Measurements from ENCODE around the gene HPDL. TPM values are rescaled to one million over a fixed set of nuclear protein-coding genes. Genes with fewer than 3 reads are reported as not detected.
A peak's percentile ranks its signal among the peaks of the same experiment; 100 is the strongest.

The HPDL gene
- polyA plus RNA-seq, 1 donor, result 4.9 TPM

DNA sequence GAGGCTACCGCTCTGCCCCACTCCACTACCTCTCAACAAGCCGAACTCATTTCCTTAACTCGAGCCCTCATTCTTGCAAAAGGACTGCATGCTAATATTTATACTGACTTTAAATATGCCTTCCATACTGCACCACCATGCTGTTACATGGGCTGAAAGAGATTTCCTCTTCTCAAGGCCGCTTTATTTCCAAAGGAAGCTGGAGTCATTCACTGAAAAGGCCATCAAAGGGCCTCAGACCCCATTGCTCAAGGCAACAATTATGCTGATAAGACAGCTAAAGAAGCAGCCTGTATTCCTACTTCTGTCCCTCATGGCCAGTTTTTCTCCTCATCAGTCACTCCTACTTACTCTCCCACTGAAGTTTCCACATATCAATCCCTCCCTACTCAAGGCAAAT lies 6.9 kb upstream of the HPDL start:
- Histone ChIP-seq H3K36me3 (ENCODE audit: control insufficient read depth, insufficient read depth, low read length) (no peaks in the 10 kb centered on the region), H3K27ac (ENCODE audit: low read length) (no peak overlapping the region), H3K27me3 (ENCODE audit: control insufficient read depth, insufficient read depth, low read length) (no peaks in the 10 kb centered on the region), H3K4me3 (ENCODE audit: low read length) (no peak overlapping the region), H3K4me1 (ENCODE audit: control insufficient read depth, insufficient read depth, low read length) (no peaks in the 10 kb centered on the region), H3K9me3 (ENCODE audit: control insufficient read depth, low read depth, low read length) (no peaks in the 10 kb centered on the region)
- no peak for DNase-seq
- no CpG with 5 or more reads among the region's 4 CpGs for WGBS (ENCODE audit: insufficient coverage, low lambda C conversion rate)

DNA sequence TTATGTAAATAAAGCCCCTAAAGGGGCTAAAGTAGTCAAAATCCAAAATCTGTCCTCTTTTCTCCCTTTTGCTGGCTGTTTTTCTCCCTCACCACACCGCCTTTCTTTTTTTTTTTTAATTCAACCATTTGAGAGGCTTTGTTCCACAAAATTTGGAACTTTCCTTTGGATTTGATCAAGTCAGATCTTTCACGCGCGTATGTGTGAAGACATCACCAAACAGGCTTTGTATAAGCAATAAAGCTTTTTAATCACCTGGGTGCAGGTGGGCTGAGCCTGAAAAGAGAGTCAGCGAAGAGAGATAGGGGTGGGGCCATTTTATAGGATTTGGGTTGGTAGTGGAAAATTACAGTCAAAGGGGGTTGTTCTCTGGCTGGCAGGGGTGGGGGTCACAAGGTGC lies 5.3 kb upstream of the HPDL start:
- H3K4me1 ChIP-seq (ENCODE audit: control insufficient read depth, insufficient read depth, low read length), result no peaks in the 10 kb centered on the region
- H3K9me3 ChIP-seq (ENCODE audit: control insufficient read depth, low read depth, low read length), result no peaks in the 10 kb centered on the region
- no peak overlapping the region for H3K4me3 ChIP-seq (ENCODE audit: low read length)
- H3K27ac ChIP-seq (ENCODE audit: low read length), result no peak overlapping the region
- 67% methylated on average over 1 of the region's 5 CpGs for WGBS (ENCODE audit: insufficient coverage, low lambda C conversion rate)
- no peaks in the 10 kb centered on the region for H3K36me3 ChIP-seq (ENCODE audit: control insufficient read depth, insufficient read depth, low read length)
- no peak for DNase-seq
- no peaks in the 10 kb centered on the region for H3K27me3 ChIP-seq (ENCODE audit: control insufficient read depth, insufficient read depth, low read length)

DNA sequence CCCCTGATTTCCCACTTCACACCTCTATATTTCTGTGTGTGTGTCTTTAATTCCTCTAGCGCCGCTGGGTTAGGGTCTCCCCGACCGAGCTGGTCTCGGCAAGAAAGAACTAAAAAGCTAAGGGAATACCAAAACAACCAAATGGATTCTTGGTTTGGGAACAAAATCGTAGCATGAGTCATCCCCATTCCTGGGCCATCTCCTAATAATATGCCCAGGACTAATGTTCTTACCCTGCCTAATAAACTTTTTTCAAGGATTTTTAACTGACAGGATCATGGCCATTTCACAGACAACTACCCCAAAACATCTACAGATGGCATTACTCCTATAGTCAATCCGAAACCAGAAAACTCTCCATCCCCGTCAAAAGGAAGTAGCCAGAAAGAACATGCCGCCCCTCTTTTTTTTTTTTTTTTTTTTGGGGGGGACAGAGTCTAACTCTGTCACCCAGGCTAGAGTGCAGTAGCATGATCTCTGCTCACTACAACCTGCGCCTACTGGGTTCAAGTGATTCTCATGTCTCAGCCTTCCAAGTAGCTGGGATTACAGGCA lies 4.1 kb upstream of the HPDL start:
- Histone ChIP-seq H3K36me3 (ENCODE audit: control insufficient read depth, insufficient read depth, low read length) (no peaks in the 10 kb centered on the region), H3K4me1 (ENCODE audit: control insufficient read depth, insufficient read depth, low read length) (peaks cover 9% of the 10 kb centered on the region), H3K4me3 (ENCODE audit: low read length) (no peak overlapping the region), H3K27me3 (ENCODE audit: control insufficient read depth, insufficient read depth, low read length) (no peaks in the 10 kb centered on the region), H3K27ac (ENCODE audit: low read length) (no peak overlapping the region), H3K9me3 (ENCODE audit: control insufficient read depth, low read depth, low read length) (peaks cover 3% of the 10 kb centered on the region)
- no peak for DNase-seq
- 93% methylated on average over 5 of the region's 10 CpGs for WGBS (ENCODE audit: insufficient coverage, low lambda C conversion rate)

DNA sequence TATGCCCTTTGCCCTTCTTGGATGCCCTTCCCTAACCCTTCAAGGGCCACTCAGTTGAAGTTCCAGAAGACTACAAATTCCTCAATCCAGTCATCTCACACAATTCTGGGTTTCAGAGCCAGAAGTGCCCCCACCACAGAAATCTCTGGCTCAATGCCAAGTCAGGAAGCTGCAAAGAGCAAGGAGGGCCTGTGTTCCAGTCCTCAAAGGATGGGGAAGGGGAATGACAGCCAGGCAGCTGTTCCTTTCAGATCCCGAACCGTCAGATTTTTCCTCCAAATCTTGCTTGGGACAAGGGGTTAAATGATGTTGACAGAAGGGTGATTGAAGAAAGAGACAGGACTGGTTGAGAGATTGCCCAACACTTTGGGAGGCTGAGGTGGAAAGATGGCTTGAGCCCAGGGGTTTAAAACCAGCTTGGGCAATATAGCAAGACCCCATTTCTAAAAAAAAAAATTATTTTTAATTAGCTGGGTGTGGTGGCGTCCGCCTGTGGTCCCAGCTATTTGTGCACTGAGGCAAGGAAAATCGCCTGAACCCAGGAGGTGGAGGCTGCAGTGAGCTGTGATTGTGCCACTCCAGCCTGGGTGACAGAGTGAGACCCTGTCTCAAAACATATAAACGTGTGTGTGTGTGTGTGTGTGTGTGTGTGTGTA lies 716 bp upstream of the HPDL start:
- 95% methylated on average over 4 of the region's 6 CpGs for WGBS (ENCODE audit: insufficient coverage, low lambda C conversion rate)
- no peaks in the 10 kb centered on the region for H3K27me3 ChIP-seq (ENCODE audit: control insufficient read depth, insufficient read depth, low read length)
- H3K27ac ChIP-seq (ENCODE audit: low read length), result no peak overlapping the region
- peaks cover 8% of the 10 kb centered on the region for H3K36me3 ChIP-seq (ENCODE audit: control insufficient read depth, insufficient read depth, low read length)
- peaks cover 4% of the 10 kb centered on the region for H3K9me3 ChIP-seq (ENCODE audit: control insufficient read depth, low read depth, low read length)
- peaks cover 24% of the 10 kb centered on the region for H3K4me1 ChIP-seq (ENCODE audit: control insufficient read depth, insufficient read depth, low read length)
- H3K4me3 ChIP-seq (ENCODE audit: low read length), result peak overlapping the region; percentile 64
- no peak for DNase-seq

DNA sequence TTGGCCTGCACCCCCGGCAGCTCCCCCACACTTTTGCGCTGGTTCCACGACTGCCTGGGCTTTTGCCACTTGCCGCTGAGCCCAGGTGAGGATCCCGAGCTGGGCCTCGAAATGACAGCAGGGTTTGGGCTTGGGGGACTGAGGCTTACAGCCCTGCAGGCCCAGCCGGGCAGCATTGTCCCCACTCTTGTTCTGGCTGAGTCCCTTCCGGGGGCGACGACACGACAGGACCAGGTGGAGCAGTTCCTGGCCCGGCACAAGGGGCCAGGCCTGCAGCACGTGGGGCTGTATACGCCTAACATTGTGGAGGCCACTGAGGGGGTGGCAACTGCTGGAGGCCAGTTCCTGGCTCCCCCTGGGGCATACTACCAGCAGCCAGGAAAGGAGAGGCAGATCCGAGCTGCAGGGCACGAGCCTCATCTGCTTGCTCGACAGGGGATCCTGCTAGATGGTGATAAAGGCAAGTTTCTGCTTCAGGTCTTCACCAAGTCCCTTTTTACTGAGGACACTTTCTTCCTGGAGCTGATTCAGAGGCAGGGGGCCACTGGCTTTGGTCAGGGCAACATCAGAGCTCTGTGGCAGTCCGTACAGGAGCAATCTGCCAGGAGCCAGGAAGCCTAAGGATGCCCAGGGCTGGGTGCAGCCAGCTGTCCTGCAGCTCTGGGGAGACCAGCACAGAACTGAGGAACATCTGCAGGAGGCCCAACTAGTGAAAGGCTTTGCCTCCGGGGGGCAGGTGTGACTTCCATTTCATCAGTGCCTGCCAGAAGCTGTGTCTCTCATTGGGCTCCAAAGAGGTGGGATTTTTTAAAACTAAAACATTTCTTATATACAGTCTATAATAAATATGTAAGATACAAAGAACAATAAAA lies 1.2 kb downstream of the HPDL start:
- Histone ChIP-seq H3K4me1 (ENCODE audit: control insufficient read depth, insufficient read depth, low read length) (peaks cover 24% of the 10 kb centered on the region), H3K36me3 (ENCODE audit: control insufficient read depth, insufficient read depth, low read length) (peaks cover 27% of the 10 kb centered on the region), H3K27ac (ENCODE audit: low read length) (no peak overlapping the region), H3K27me3 (ENCODE audit: control insufficient read depth, insufficient read depth, low read length) (no peaks in the 10 kb centered on the region), H3K4me3 (ENCODE audit: low read length) (peak overlapping the region; percentile 64), H3K9me3 (ENCODE audit: control insufficient read depth, low read depth, low read length) (peaks cover 4% of the 10 kb centered on the region)
- WGBS (ENCODE audit: insufficient coverage, low lambda C conversion rate), result no CpG with 5 or more reads among the region's 19 CpGs
- DNase-seq, result peak; percentile 19 to 63

DNA sequence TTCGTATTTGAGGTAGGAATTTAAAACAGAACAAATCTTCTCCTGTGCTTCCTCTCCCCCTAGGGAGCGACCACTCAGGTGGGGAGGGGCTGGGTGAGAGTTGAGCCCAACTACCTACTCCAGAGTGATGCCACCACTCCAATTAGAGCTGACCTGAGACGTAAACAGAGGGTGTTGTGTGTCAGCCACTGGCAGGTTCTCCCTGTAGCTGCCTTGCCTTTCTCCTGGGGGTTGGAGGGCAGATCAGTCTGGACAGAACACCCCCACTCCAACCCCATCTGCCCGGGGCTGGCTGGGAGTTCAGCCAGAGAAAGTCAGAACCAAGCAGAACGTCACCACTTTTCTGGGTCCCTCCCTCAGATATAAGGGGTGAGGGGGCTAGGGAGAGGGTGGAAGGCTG lies 2.0 kb downstream of the HPDL start:
- Histone ChIP-seq H3K27ac (ENCODE audit: low read length) (no peak overlapping the region), H3K4me3 (ENCODE audit: low read length) (peak overlapping the region; percentile 27), H3K9me3 (ENCODE audit: control insufficient read depth, low read depth, low read length) (peaks cover 4% of the 10 kb centered on the region), H3K36me3 (ENCODE audit: control insufficient read depth, insufficient read depth, low read length) (peaks cover 35% of the 10 kb centered on the region), H3K4me1 (ENCODE audit: control insufficient read depth, insufficient read depth, low read length) (peaks cover 24% of the 10 kb centered on the region), H3K27me3 (ENCODE audit: control insufficient read depth, insufficient read depth, low read length) (no peaks in the 10 kb centered on the region)
- DNase-seq, result no peak
- WGBS (ENCODE audit: insufficient coverage, low lambda C conversion rate), result no CpG with 5 or more reads among the region's 5 CpGs

DNA sequence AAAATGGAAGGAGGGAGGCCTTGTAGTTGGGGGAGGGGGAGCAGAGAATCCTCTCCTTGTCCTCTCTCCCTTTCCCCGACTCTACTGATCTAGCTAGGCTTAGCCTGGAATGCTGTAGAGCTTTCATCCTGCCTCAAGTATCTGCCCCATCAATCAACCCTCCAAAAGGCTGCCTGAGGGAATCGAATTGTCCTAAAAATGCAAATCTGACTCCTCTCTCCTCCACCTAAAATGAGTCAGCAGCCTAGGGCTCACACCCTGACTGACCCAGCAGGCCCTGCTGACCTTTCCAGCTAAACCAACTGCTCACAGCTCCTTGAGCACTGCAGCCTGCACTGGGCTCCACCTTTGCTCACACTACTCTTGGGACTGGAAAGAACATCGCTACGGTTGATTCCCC lies 2.8 kb downstream of the HPDL start:
- WGBS (ENCODE audit: insufficient coverage, low lambda C conversion rate), result no CpG with 5 or more reads among the region's 4 CpGs
- no peak for DNase-seq
- peaks cover 4% of the 10 kb centered on the region for H3K9me3 ChIP-seq (ENCODE audit: control insufficient read depth, low read depth, low read length)
- H3K36me3 ChIP-seq (ENCODE audit: control insufficient read depth, insufficient read depth, low read length), result peaks cover 41% of the 10 kb centered on the region
- no peaks in the 10 kb centered on the region for H3K27me3 ChIP-seq (ENCODE audit: control insufficient read depth, insufficient read depth, low read length)
- no peak overlapping the region for H3K4me3 ChIP-seq (ENCODE audit: low read length)
- no peak overlapping the region for H3K27ac ChIP-seq (ENCODE audit: low read length)
- peaks cover 32% of the 10 kb centered on the region for H3K4me1 ChIP-seq (ENCODE audit: control insufficient read depth, insufficient read depth, low read length)

DNA sequence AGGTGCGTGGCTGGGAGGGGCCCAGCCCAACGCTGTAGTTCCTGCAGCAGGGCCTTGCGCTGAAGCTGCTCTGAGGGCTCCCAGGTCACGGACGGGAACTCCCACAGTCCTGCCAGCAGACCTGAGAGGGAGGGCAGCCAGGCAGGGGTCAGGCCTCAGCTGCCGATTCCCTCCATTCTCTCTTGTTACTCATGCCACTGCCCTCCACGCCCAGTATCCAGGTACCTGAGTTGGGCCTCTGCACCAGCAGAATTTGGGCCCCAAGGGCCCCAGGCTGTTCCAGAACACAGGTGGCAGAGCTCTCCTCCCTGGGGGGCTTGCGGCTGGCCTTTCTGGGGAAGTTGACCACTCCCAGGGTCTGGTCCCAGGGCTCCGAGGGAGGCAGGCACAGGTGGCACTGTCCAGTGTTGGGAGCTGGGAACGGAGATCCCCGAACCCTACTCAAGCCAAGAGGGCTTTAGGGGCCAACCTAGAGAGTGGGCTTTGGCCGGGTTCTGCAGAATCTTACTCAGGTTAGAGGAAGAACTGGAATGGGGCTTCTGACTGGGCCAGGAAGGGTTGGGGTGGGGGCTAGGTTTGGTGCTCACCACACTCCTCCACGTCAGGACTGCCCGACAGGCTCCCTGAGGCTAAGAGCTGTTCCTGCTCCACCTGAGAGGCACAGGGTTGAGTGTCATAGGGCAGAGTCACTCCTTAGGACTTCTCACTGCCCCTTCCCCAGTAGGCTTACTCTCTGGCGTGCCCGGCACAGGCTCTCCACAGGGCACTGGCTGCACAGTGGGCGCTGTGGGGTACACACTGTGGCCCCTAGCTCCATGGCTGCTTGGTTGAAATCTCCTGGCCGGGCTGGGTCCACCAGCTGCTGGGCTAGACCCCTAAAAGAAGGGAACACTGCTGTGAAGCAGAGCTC lies 5.0 kb downstream of the HPDL start:
- no CpG with 5 or more reads among the region's 18 CpGs for WGBS (ENCODE audit: insufficient coverage, low lambda C conversion rate)

DNA sequence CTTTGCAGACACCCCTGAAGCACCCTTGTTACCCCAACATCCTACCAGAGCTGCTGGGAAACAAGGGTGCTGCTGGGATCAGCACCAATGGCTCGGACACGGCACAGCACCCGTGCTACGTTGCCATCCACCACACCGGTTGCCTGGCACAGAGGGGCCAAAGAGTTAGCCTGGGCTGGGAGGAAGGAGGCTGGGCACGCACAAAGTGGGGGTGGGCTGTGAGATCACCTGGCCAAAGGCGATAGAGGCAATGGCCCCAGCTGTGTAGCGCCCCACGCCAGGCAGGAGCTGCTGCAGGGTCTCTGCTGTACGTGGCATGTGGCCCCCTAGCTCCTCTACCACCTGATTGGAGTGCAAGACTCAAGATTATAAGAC lies 5.6 kb downstream of the HPDL start:
- H3K4me1 ChIP-seq (ENCODE audit: control insufficient read depth, insufficient read depth, low read length), result peaks cover 51% of the 10 kb centered on the region
- no CpG with 5 or more reads among the region's 10 CpGs for whole genome bisulfite sequencing (ENCODE audit: insufficient coverage, low lambda C conversion rate)
- no peak overlapping the region for H3K4me3 ChIP-seq (ENCODE audit: low read length)
- H3K27ac ChIP-seq (ENCODE audit: low read length), result no peak overlapping the region
- DNase-seq, result no peak
- H3K27me3 ChIP-seq (ENCODE audit: control insufficient read depth, insufficient read depth, low read length), result no peaks in the 10 kb centered on the region
- peaks cover 3% of the 10 kb centered on the region for H3K9me3 ChIP-seq (ENCODE audit: control insufficient read depth, low read depth, low read length)
- H3K36me3 ChIP-seq (ENCODE audit: control insufficient read depth, insufficient read depth, low read length), result peaks cover 42% of the 10 kb centered on the region

More for the DNA sequence above, 5.0 kb downstream of the HPDL start:
- peaks cover 52% of the 10 kb centered on the region for H3K4me1 ChIP-seq (ENCODE audit: control insufficient read depth, insufficient read depth, low read length)
- no peak for DNase-seq
- peaks cover 4% of the 10 kb centered on the region for H3K9me3 ChIP-seq (ENCODE audit: control insufficient read depth, low read depth, low read length)
- no peak overlapping the region for H3K27ac ChIP-seq (ENCODE audit: low read length)
- H3K4me3 ChIP-seq (ENCODE audit: low read length), result no peak overlapping the region
- H3K27me3 ChIP-seq (ENCODE audit: control insufficient read depth, insufficient read depth, low read length), result no peaks in the 10 kb centered on the region
- peaks cover 42% of the 10 kb centered on the region for H3K36me3 ChIP-seq (ENCODE audit: control insufficient read depth, insufficient read depth, low read length)
